Bronchial epithelial cell (primary cell): ENCODE data around the gene SIVA1. TPM values are rescaled to one million over a fixed set of nuclear protein-coding genes. Genes with fewer than 3 reads are reported as not detected.

Experiments
- DNase-seq: peaks from one replicate; pipeline ENCODE4 v3.0.0-alpha.2; 2010; ENCODE audit warnings: low read depth
- FAIRE-seq: peaks from 2 replicates; lab custom pipeline; 2011; peaks lifted over from hg19 to GRCh38; lab: Jason Lieb, UNC
- H3K27me3 ChIP-seq: 2 replicates; pipeline ENCODE4 v1.5.1; 2011; ENCODE audit warnings: low read length; ENCODE audit not compliant: control insufficient read depth, insufficient read depth
- H3K36me3 ChIP-seq: 2 replicates; pipeline ENCODE4 v1.5.1; 2011; ENCODE audit warnings: low read length; ENCODE audit not compliant: control insufficient read depth, insufficient read depth
- H3K4me3 ChIP-seq: 2 replicates; pipeline ENCODE4 v1.5.1; 2011; ENCODE audit warnings: mild to moderate bottlenecking, low read depth, low read length, control low read depth
- total RNA-seq: library from RNA; depleted of rRNA; stranded (reverse); fragments of >200 nt; gene quantifications from 2 replicates; pipeline ENCODE4 v1.2.1, GENCODE V29; 2014
- TF ChIP-seq, protein P1 (sequence below): IDR thresholded peaks from 2 replicates; pipeline ENCODE4 v1.5.1; 2011; ENCODE audit warnings: mild to moderate bottlenecking, moderate library complexity, low read length, control low read depth, inconsistent platforms; ENCODE audit not compliant: insufficient read depth, severe bottlenecking

Gene SIVA1
- total RNA-seq, 1 donor from 2014 or later = 85.0 TPM

DNA sequence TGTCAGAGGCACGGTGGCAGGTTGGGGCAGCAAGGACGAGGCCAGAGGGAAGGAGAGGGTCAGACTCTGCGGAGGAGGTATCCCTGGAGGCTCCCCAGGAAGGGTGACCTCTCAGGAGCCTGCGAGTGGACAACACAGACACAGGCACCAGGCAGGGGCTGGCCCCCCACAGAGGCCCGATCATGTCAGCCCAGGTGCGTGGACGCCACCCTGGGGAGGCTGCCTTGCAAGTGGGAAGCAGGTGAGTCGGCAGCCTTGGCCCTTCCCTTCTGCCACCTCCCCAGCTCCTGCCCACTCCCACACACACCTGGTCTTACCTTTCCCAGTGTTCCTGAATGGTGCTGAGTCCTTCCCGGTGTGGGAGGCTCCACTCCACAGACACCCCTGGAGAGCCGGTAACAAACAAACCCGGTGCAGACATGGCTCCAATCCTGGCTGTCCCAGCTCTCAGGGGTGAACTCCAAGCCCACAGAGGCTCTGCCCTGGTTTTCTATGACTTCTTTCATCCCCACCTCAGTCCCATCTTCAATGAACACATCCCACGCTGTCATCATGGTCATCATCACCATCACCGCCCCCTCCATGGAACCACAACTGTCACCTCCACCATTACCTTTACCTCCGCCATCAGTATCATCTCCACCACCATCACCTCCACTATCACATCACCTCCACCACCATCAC, 53.1 kb downstream of the SIVA1 start:
- TF ChIP-seq, protein P1, sequence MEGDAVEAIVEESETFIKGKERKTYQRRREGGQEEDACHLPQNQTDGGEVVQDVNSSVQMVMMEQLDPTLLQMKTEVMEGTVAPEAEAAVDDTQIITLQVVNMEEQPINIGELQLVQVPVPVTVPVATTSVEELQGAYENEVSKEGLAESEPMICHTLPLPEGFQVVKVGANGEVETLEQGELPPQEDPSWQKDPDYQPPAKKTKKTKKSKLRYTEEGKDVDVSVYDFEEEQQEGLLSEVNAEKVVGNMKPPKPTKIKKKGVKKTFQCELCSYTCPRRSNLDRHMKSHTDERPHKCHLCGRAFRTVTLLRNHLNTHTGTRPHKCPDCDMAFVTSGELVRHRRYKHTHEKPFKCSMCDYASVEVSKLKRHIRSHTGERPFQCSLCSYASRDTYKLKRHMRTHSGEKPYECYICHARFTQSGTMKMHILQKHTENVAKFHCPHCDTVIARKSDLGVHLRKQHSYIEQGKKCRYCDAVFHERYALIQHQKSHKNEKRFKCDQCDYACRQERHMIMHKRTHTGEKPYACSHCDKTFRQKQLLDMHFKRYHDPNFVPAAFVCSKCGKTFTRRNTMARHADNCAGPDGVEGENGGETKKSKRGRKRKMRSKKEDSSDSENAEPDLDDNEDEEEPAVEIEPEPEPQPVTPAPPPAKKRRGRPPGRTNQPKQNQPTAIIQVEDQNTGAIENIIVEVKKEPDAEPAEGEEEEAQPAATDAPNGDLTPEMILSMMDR = no peak
- no peak overlapping the region for H3K4me3 ChIP-seq
- DNase-seq (no peak), FAIRE-seq (no peak)
- H3K36me3 ChIP-seq = peaks cover 3% of the 10 kb centered on the region
- no peaks in the 10 kb centered on the region for H3K27me3 ChIP-seq

DNA sequence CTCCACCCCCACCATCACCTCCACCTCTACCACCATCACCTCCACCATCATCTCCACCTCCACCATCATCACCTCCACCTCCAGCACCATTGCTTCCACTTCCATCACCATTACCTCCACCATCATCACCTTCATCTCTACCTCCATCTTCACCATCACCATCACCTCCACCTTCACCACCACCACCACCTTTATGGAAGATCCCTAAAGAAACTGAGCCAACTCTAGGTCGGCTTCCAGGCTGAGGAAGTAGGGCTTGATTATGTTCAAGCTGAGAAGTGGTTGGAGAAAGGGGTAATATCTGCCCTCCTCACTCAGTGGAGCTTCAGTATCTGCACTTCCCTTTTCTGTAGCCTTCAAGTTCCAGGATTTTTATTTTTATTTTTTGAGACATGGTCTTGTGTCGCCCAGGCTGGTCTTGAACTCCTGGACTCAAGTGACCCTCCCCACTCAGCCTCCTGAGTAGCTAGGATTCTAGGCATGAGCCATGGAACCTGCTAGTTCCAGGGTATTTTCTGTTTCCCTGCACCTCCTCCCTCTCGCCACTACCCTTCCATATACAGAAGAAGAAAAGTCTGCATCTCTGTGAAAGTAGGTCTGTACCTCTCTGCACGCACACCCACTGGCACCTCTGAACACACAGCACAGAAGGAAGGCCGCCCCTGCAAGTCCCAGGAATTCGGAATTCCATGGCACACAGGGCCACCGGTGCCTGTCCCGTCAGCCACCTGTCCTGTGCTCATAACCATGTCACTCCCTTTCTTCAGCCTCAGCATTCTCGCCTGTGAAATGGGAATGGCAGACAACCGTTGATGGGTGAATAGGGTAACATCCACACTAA, 53.9 kb downstream of the SIVA1 start:
- Histone ChIP-seq H3K27me3 (no peaks in the 10 kb centered on the region), H3K36me3 (peaks cover 1% of the 10 kb centered on the region), H3K4me3 (no peak overlapping the region)
- FAIRE-seq = peak; percentile 64
- TF ChIP-seq, protein P1 = no peak
- DNase-seq = no peak

- no peak for FAIRE-seq
- H3K4me3 ChIP-seq = no peak overlapping the region
These were observed 55.5 kb downstream of the SIVA1 start for GRCh38 chr14:104808456-104808855.

More at GRCh38 chr14:104808456-104808855, 55.5 kb downstream of the SIVA1 start:
- no peak for DNase-seq
- no peaks in the 10 kb centered on the region for H3K27me3 ChIP-seq
- TF ChIP-seq, protein P1 = no peak
- H3K36me3 ChIP-seq = no peaks in the 10 kb centered on the region

Other genes with a start within 250 kb of the SIVA1 start
- gene C14orf180, start 173.4 kb upstream of the SIVA1 start, total RNA-seq = not detected in 2 replicates
- gene TMEM179, start 148.4 kb upstream of the SIVA1 start, total RNA-seq = not detected in 2 replicates
- gene INF2, start 63.5 kb upstream of the SIVA1 start, total RNA-seq = 26.2 and 26.6 TPM in 2 replicates
- gene ADSS1, start 28.9 kb upstream of the SIVA1 start, total RNA-seq = 18.2 and 34.3 TPM in 2 replicates
- gene AKT1, start 42.6 kb downstream of the SIVA1 start, total RNA-seq = 164 and 191 TPM in 2 replicates
- 5.2 and 5.3 TPM in 2 replicates for gene ZBTB42, start 48.0 kb downstream of the SIVA1 start, total RNA-seq
- gene CEP170B, start 112.1 kb downstream of the SIVA1 start, total RNA-seq = 29.0 and 41.5 TPM in 2 replicates
- gene PLD4, start 171.7 kb downstream of the SIVA1 start, total RNA-seq = not detected in 2 replicates
- 367 and 620 TPM in 2 replicates for gene AHNAK2, start 225.2 kb downstream of the SIVA1 start, total RNA-seq
- 8.4 and 14.1 TPM in 2 replicates for gene CLBA1, start 232.6 kb downstream of the SIVA1 start, total RNA-seq